K562 (cell line): ENCODE data around the gene RBFOX2. TPM values are rescaled to one million over a fixed set of nuclear protein-coding genes. Genes with fewer than 3 reads are reported as not detected.

Source experiments
- BDP1 ChIP-seq: IDR thresholded peaks from 3 replicates; pipeline ENCODE4 v1.6.1; 2011; ENCODE audit not compliant: insufficient read length, insufficient read depth
- CAMTA2 ChIP-seq: fragments of 250-450 bp; sonication (Bioruptor Pico); conservative IDR thresholded peaks from 2 replicates; pipeline ENCODE4 v1.5.1; 2022
- CREM ChIP-seq: IDR thresholded peaks from 2 replicates; pipeline ENCODE4 v1.6.1; 2014; ENCODE audit warnings: antibody characterized with exemption, low read depth
- MAZ ChIP-seq, 2 experiments: fragments of 450-650 bp in 1 of 2; sonication (generic) in 1 of 2; formaldehyde crosslinking; IDR thresholded peaks in 1 of 2; conservative IDR thresholded peaks in 1 of 2; 2 replicates each; pipeline versions ENCODE4 v1.4.0 to v1.5.0; 2020; ENCODE audit warnings: mild to moderate bottlenecking in 1 of 2, missing genetic modification reagents in 1 of 2
- MCM2 ChIP-seq: fragments of 450-650 bp; IDR thresholded peaks from 2 replicates; pipeline ENCODE4 v1.6.1; 2017; ENCODE audit warnings: low read depth, mild to moderate bottlenecking
- NEUROD1 ChIP-seq: fragments of 150-350 bp; IDR thresholded peaks from 2 replicates; pipeline ENCODE4 v1.6.1; 2014; ENCODE audit warnings: borderline replicate concordance, low read length, low read depth; ENCODE audit not compliant: partially characterized antibody
- NUFIP1 ChIP-seq: fragments of 450-650 bp; IDR thresholded peaks from 2 replicates; pipeline ENCODE4 v1.6.1; 2018; ENCODE audit not compliant: partially characterized antibody
- PTRF ChIP-seq: fragments of 450-650 bp; IDR thresholded peaks from 2 replicates; pipeline ENCODE4 v1.6.1; 2016; ENCODE audit warnings: mild to moderate bottlenecking, missing genetic modification characterization, missing compliant biosample characterization
- SIN3A ChIP-seq, 2 experiments: fragments of 150-350 bp in 1 of 2; IDR thresholded peaks; 2 replicates each; pipeline ENCODE4 v1.6.1; 2011 to 2016; ENCODE audit warnings: borderline replicate concordance in 2 of 2, low read depth in 2 of 2, low read length in 2 of 2, mild to moderate bottlenecking in 2 of 2, moderate library complexity in 2 of 2; ENCODE audit not compliant: control insufficient read depth in 1 of 2
- ZBTB8A ChIP-seq: fragments of 450-650 bp; IDR thresholded peaks from 2 replicates; pipeline ENCODE4 v1.6.1; 2018; ENCODE audit warnings: mild to moderate bottlenecking, moderate library complexity; ENCODE audit not compliant: partially characterized antibody
- ZNF197 ChIP-seq: fragments of 200-800 bp; sonication (Bioruptor generic); IDR thresholded peaks from 2 replicates; pipeline ENCODE4 v1.6.1; 2016; ENCODE audit warnings: low read depth, missing genetic modification characterization, missing compliant biosample characterization
- ZNF444 ChIP-seq: fragments of 250-450 bp; sonication (Bioruptor Pico); IDR thresholded peaks from 2 replicates; pipeline ENCODE4 v1.4.0; 2020; ENCODE audit warnings: mild to moderate bottlenecking, moderate library complexity
- ZNF79 ChIP-seq: fragments of 250-450 bp; sonication (Bioruptor Pico); IDR thresholded peaks from 2 replicates; pipeline ENCODE4 v1.4.0; 2020; ENCODE audit warnings: low read depth, mild to moderate bottlenecking, moderate library complexity
- polyA plus RNA-seq, 8 experiments: library from polyadenylated mRNA; depleted of rRNA in 4 of 8; stranded (reverse) in 5 of 8; unstranded in 3 of 8; fragments of >200 nt; fragmentation: Nextera tagmentation in 2 of 8; fragmentation: Illumina TruSeq in 1 of 8; extraction: Ambion mirVana in 2 of 8; extraction: Trizol in 1 of 8; gene quantifications; 2 replicates each; pipeline versions ENCODE4 v1.2.1 to v1.2.3, GENCODE V29; 2011 to 2014; ENCODE audit warnings: inconsistent platforms in 1 of 8, missing spikeins in 1 of 8
- total RNA-seq, 7 experiments: library from RNA; depleted of rRNA in 6 of 7; stranded (reverse); fragments of >200 nt in 6 of 7; fragmentation: Illumina TruSeq in 2 of 7; extraction: Trizol in 2 of 7; gene quantifications; 2 replicates each; pipeline versions ENCODE4 v1.2.1 to v1.2.3, GENCODE V29; 2011 to 2021; ENCODE audit warnings: low replicate concordance in 1 of 7
- TF ChIP-seq, protein P1 (sequence below): fragments of 150-350 bp; IDR thresholded peaks from 2 replicates; pipeline ENCODE4 v1.6.1; 2014; ENCODE audit warnings: low read depth, mild to moderate bottlenecking, low read length, borderline replicate concordance
- TF ChIP-seq, protein P2 (sequence below): sonication (generic); formaldehyde crosslinking; IDR thresholded peaks from 2 replicates; pipeline ENCODE4 v1.8.1; 2023; ENCODE audit warnings: mild to moderate bottlenecking, missing genetic modification reagents, moderate library complexity
- TF ChIP-seq, protein P3 (sequence below): sonication (generic); formaldehyde crosslinking; IDR thresholded peaks from 2 replicates; pipeline ENCODE4 v1.4.0; 2020; ENCODE audit warnings: mild to moderate bottlenecking, missing genetic modification reagents
- TF ChIP-seq, protein P4 (sequence below): sonication (generic); formaldehyde crosslinking; IDR thresholded peaks from 2 replicates; pipeline ENCODE4 v1.8.1; 2022; ENCODE audit warnings: missing genetic modification reagents

RBFOX2 gene
- total and polyA plus RNA-seq, 9 of the 15 experiments (the other 6 are each of a cell fraction or from before 2014, with no cell fraction given), result 5.8 to 24.8 (median 14.2) TPM

DNA sequence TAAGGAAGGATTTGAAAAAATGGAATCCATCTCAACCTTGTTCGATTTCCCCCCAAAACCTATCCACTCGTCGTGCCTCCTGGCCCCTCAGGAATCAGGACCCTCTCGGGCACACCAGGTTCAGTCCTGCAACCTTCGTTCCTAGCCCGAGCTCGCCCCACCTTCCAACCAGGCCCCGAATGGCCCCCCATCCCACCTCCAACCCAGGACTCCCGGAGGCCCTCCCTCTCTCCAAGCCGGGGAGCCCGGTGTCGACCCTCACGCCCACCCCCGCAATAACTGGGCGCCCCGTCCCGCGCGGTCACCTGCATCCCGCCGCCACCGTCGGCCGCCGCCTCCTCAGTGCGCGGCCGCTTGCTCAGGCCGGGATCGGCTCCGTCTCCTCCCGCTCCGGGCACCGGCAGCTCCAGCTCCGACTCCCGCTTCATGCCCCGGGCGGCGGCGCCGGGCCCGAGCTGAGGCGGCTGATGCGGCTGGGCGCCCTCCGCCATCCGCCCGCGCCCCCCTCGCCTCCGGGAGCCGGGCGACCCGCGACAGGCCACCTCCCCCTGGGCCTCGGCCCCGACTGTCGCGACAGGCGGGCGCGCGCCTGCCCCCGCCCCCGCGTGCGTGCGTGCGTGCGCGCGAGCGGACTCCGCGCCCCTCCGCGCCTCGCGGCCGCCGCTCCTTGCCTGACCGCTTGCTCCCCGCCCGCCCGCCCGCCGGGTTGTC, 534 bp downstream of the RBFOX2 start (continued):
- TF ChIP-seq, protein P1, sequence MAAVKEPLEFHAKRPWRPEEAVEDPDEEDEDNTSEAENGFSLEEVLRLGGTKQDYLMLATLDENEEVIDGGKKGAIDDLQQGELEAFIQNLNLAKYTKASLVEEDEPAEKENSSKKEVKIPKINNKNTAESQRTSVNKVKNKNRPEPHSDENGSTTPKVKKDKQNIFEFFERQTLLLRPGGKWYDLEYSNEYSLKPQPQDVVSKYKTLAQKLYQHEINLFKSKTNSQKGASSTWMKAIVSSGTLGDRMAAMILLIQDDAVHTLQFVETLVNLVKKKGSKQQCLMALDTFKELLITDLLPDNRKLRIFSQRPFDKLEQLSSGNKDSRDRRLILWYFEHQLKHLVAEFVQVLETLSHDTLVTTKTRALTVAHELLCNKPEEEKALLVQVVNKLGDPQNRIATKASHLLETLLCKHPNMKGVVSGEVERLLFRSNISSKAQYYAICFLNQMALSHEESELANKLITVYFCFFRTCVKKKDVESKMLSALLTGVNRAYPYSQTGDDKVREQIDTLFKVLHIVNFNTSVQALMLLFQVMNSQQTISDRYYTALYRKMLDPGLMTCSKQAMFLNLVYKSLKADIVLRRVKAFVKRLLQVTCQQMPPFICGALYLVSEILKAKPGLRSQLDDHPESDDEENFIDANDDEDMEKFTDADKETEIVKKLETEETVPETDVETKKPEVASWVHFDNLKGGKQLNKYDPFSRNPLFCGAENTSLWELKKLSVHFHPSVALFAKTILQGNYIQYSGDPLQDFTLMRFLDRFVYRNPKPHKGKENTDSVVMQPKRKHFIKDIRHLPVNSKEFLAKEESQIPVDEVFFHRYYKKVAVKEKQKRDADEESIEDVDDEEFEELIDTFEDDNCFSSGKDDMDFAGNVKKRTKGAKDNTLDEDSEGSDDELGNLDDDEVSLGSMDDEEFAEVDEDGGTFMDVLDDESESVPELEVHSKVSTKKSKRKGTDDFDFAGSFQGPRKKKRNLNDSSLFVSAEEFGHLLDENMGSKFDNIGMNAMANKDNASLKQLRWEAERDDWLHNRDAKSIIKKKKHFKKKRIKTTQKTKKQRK, result no peak
- TF ChIP-seq CAMTA2 (CRISPR knock-in tag), result no peak
- TF ChIP-seq, protein P2, sequence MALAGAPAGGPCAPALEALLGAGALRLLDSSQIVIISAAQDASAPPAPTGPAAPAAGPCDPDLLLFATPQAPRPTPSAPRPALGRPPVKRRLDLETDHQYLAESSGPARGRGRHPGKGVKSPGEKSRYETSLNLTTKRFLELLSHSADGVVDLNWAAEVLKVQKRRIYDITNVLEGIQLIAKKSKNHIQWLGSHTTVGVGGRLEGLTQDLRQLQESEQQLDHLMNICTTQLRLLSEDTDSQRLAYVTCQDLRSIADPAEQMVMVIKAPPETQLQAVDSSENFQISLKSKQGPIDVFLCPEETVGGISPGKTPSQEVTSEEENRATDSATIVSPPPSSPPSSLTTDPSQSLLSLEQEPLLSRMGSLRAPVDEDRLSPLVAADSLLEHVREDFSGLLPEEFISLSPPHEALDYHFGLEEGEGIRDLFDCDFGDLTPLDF (CRISPR knock-in tag), result no peak
- TF ChIP-seq, protein P3, sequence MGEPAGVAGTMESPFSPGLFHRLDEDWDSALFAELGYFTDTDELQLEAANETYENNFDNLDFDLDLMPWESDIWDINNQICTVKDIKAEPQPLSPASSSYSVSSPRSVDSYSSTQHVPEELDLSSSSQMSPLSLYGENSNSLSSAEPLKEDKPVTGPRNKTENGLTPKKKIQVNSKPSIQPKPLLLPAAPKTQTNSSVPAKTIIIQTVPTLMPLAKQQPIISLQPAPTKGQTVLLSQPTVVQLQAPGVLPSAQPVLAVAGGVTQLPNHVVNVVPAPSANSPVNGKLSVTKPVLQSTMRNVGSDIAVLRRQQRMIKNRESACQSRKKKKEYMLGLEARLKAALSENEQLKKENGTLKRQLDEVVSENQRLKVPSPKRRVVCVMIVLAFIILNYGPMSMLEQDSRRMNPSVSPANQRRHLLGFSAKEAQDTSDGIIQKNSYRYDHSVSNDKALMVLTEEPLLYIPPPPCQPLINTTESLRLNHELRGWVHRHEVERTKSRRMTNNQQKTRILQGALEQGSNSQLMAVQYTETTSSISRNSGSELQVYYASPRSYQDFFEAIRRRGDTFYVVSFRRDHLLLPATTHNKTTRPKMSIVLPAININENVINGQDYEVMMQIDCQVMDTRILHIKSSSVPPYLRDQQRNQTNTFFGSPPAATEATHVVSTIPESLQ (CRISPR knock-in tag), result no peak
- TF ChIP-seq CREM, result no peak
- TF ChIP-seq BDP1, result no peak
- no peak for TF ChIP-seq ZNF79 (CRISPR knock-in tag)
- no peak for TF ChIP-seq NEUROD1
- no peak for TF ChIP-seq SIN3A (IDR thresholded peaks at IDR 0.05; ENCODE audit: borderline replicate concordance in 2 of 2, control insufficient read depth in 1 of 2, low read depth in 2 of 2, low read length in 2 of 2)
- TF ChIP-seq MCM2, result no peak
- TF ChIP-seq ZNF444 (CRISPR knock-in tag), result no peak
- TF ChIP-seq ZBTB8A, result no peak
- TF ChIP-seq PTRF (tag), result no peak
- no peak for TF ChIP-seq NUFIP1
- TF ChIP-seq ZNF197 (CRISPR knock-in tag), result peak; percentile 30; the same call in 1 of the 2 replicates
- TF ChIP-seq, protein P4, sequence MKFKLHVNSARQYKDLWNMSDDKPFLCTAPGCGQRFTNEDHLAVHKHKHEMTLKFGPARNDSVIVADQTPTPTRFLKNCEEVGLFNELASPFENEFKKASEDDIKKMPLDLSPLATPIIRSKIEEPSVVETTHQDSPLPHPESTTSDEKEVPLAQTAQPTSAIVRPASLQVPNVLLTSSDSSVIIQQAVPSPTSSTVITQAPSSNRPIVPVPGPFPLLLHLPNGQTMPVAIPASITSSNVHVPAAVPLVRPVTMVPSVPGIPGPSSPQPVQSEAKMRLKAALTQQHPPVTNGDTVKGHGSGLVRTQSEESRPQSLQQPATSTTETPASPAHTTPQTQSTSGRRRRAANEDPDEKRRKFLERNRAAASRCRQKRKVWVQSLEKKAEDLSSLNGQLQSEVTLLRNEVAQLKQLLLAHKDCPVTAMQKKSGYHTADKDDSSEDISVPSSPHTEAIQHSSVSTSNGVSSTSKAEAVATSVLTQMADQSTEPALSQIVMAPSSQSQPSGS, result no peak
- 0 out of 4 replicates have a peak, but pooled peaks of 1 of the 2 experiments have one; percentile 5 for TF ChIP-seq MAZ (CRISPR knock-in tag; conservative IDR thresholded peaks at IDR 0.05 in 1 of 2, IDR thresholded peaks at IDR 0.05 in 1 of 2)
